Glutamatergic neuron (in vitro differentiated cells): ENCODE data around the gene SLC6A3. TPM values are rescaled to one million over a fixed set of nuclear protein-coding genes. Genes with fewer than 3 reads are reported as not detected.

Source experiments
- DNase-seq: peaks from one replicate; pipeline ENCODE4 v3.0.0; 2022
- H3K27ac Mint-ChIP-seq: one replicate; pipeline ENCODE4 v1.8.0; 2020; ENCODE audit warnings: mild to moderate bottlenecking, mixed read lengths, inconsistent platforms; ENCODE audit not compliant: unreplicated experiment
- H3K27me3 Mint-ChIP-seq: one replicate; pipeline ENCODE4 v1.8.0; 2020; ENCODE audit warnings: mild to moderate bottlenecking, moderate library complexity, mixed read lengths, inconsistent platforms; ENCODE audit not compliant: unreplicated experiment
- H3K36me3 Mint-ChIP-seq: one replicate; pipeline ENCODE4 v1.8.0; 2020; ENCODE audit warnings: mild to moderate bottlenecking, mixed read lengths, inconsistent platforms; ENCODE audit not compliant: unreplicated experiment
- H3K4me1 Mint-ChIP-seq: one replicate; pipeline ENCODE4 v1.8.0; 2020; ENCODE audit warnings: mild to moderate bottlenecking, low read depth, mixed read lengths, inconsistent platforms; ENCODE audit not compliant: unreplicated experiment
- H3K4me3 Mint-ChIP-seq: one replicate; pipeline ENCODE4 v1.8.0; 2020; ENCODE audit warnings: mild to moderate bottlenecking, mixed read lengths, inconsistent platforms; ENCODE audit not compliant: unreplicated experiment
- H3K9me3 Mint-ChIP-seq: one replicate; pipeline ENCODE4 v1.8.0; 2020; ENCODE audit warnings: mild to moderate bottlenecking, moderate library complexity, mixed read lengths, inconsistent platforms; ENCODE audit not compliant: unreplicated experiment
- total RNA-seq: library from RNA; stranded (reverse); fragmentation: NEBNext Ultra II Directional; extraction: Animal tissue kit (Norgen Biotek cat#: 25700); gene quantifications from one replicate; pipeline ENCODE4 v1.2.1, GENCODE V29; 2021; ENCODE audit not compliant: unreplicated experiment
- TF ChIP-seq, protein P1 (sequence below): fragments of 200-600 bp; sonication (generic); IDR thresholded peaks from one replicate; pipeline ENCODE4 v1.5.0; 2021; ENCODE audit not compliant: partially characterized antibody, unreplicated experiment

SLC6A3 gene
- total RNA-seq, 1 donor from 2014 or later: 22.4 TPM

DNA sequence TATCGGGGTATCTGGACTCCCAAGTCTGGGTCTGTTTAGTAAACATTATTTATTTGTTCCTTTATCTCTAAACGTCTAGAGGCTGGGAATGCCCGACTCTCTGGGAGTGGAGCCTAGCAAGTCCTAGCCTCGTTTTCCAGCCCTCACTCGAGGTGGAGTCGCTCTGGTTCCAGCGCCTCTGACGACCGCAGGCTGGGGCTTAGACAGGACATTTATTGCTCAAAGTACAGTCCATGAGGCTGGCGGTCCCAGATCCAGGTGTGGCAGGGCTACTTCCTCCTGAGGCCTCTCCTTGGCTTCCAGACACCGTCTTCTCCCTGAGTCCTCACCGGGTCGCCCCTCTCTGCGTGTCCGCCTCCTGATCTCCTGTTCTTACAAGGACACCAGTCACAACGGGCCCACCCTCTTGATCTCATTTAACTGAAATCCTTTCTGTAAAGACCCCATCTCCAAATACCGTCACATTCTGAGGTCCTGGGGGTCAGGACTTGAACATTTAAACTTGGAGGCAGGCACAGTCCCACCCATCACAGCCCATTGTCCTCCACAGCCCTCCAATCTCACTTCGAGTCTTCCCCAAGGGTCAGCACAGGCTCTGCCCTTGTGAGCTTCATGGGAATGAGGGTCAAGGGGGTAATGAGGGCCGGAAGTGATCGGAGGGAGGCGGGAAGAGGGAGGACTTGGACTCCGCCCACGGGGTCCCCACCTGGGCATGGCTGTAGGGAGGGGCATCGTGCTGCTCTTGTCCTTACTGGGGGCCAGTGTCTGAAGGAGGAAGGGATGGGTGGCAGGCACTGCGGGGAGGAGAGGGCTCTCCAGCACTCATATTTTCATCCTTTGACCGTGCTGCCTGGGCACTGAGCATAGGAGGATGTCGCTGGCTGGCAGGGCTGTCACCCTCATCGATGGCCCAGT lies 88.1 kb downstream of the SLC6A3 start:
- TF ChIP-seq, protein P1, sequence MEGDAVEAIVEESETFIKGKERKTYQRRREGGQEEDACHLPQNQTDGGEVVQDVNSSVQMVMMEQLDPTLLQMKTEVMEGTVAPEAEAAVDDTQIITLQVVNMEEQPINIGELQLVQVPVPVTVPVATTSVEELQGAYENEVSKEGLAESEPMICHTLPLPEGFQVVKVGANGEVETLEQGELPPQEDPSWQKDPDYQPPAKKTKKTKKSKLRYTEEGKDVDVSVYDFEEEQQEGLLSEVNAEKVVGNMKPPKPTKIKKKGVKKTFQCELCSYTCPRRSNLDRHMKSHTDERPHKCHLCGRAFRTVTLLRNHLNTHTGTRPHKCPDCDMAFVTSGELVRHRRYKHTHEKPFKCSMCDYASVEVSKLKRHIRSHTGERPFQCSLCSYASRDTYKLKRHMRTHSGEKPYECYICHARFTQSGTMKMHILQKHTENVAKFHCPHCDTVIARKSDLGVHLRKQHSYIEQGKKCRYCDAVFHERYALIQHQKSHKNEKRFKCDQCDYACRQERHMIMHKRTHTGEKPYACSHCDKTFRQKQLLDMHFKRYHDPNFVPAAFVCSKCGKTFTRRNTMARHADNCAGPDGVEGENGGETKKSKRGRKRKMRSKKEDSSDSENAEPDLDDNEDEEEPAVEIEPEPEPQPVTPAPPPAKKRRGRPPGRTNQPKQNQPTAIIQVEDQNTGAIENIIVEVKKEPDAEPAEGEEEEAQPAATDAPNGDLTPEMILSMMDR: no peak
- DNase-seq: no peak
- H3K4me1 Mint-ChIP-seq: peaks cover 15% of the 10 kb centered on the region
- H3K36me3 Mint-ChIP-seq: peaks cover 1% of the 10 kb centered on the region
- H3K27me3 Mint-ChIP-seq: peaks cover 3% of the 10 kb centered on the region
- H3K27ac Mint-ChIP-seq: no peak overlapping the region
- H3K4me3 Mint-ChIP-seq: no peak overlapping the region
- peaks cover 6% of the 10 kb centered on the region for H3K9me3 Mint-ChIP-seq

DNA sequence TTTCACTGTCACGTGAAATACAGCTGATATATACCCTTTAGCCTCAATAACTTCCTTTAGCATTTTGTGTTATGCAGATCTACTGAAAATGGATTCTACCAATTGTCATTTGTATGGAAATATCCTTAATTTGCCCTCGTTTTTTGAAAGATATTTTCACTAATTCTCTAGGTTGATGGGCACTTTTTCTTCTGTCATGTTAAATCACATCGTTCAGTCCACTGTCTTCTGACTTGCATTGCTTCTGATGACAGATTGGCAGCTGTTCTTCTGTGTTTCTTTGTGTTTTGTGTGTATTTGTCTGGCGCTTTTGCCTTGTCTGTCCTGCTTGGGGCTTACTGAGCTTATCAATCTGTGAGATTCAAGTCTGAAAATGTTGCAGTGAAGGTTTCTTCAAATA lies 90.7 kb downstream of the SLC6A3 start:
- peaks cover 3% of the 10 kb centered on the region for H3K27me3 Mint-ChIP-seq
- TF ChIP-seq, protein P1: no peak
- DNase-seq: no peak
- H3K36me3 Mint-ChIP-seq: peaks cover 7% of the 10 kb centered on the region
- H3K27ac Mint-ChIP-seq: peak overlapping the region; percentile 84
- no peak overlapping the region for H3K4me3 Mint-ChIP-seq
- H3K4me1 Mint-ChIP-seq: peaks cover 15% of the 10 kb centered on the region
- peaks cover 7% of the 10 kb centered on the region for H3K9me3 Mint-ChIP-seq

DNA sequence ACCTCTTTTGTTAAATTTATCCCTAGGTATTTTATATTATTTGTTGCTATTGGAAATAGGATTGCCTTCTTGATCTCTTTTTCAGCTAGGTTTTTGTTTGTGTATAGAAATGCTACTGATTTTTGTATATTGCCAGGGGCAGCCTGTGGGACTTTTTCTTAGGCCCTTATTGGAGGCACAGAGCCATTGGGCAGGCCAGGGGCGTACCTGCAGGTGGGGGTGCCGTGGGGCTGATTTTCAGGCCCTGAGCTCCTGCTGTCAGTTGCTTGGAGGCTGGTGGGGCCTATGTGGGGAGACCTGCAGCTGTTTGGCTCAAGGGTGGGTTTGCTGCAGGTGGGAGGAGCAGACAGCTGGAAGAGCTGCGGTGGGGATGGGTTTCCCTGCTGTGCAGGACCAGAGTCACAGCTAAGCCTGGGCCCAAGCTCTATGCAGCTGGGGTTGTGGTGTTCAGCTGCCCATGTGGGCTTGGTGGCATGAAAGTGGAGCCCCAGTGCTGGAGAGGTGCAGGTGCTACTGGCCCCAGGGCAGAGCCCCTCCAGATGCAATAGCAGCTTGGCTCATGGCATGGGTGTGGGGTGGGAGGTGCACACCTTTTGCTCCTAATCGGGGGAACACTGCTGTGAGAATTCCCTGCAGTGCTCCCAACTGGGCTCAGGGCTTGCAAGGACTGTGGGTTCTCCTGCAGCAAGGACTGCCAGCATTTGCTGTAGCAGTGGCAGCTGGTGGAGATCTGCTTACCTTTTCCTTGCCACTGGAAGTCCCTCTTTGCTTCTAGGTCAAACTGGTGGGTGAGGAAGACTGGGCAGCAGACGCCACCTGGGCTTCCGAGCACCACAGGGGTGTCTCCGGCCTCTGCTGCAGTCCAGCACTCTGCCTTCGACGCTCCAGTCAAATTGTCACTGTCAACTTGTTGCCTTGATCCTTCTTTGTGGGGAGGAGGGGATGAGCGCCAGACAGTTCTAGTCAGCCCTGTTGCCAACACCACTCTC lies 92.7 kb downstream of the SLC6A3 start:
- no peak for DNase-seq
- Mint-ChIP-seq H3K27ac (no peak overlapping the region), H3K4me3 (no peak overlapping the region), H3K9me3 (peaks cover 9% of the 10 kb centered on the region), H3K27me3 (peaks cover 3% of the 10 kb centered on the region), H3K4me1 (peaks cover 15% of the 10 kb centered on the region), H3K36me3 (peaks cover 7% of the 10 kb centered on the region)
- TF ChIP-seq, protein P1: no peak

DNA sequence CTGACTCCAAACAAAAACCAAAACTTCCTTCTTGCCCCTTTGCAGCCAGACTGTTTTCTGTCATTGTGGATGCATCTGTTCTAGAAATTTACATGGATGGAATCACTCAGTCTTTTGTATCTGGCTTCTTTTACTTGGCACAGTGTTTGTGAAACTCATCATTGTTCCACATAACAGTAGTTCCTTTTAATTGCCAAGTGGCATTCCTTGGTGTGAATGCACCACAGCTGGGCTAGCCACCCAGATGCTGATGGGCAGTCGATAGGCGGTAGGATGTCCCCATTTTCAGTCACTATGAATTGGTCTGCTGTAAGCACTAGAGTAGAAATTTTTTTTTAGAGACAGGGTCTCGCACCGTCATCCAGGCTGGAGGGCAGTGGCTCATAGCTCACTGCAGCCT lies 94.1 kb downstream of the SLC6A3 start:
- TF ChIP-seq, protein P1: no peak
- H3K4me3 Mint-ChIP-seq: no peak overlapping the region
- no peak overlapping the region for H3K27ac Mint-ChIP-seq
- peaks cover 3% of the 10 kb centered on the region for H3K27me3 Mint-ChIP-seq
- H3K36me3 Mint-ChIP-seq: peaks cover 7% of the 10 kb centered on the region
- peaks cover 7% of the 10 kb centered on the region for H3K9me3 Mint-ChIP-seq
- no peak for DNase-seq
- H3K4me1 Mint-ChIP-seq: peaks cover 13% of the 10 kb centered on the region
